IMR-90 (cell line): ENCODE measurements around the gene TMEM135. TPM values are rescaled to one million over a fixed set of nuclear protein-coding genes. Genes with fewer than 3 reads are reported as not detected.

Experiments used
- ATAC-seq: fragments of 200-7000 bp; cut with Tn5 transposase; 2 replicates; pipeline ENCODE4 v1.9.1; 2020; ENCODE audit warnings: low read depth, mild to moderate bottlenecking, moderate library complexity
- BruUV-seq: library from RNA; stranded (reverse); fragments of 400-500 nt; replicated peaks from 2 replicates; lab custom pipeline; 2021; lab: Mats Ljungman, UMichigan
- CTCF ChIA-PET: fragments of 300-600 bp; formaldehyde crosslinking; extraction: SDS; loops from one replicate; lab custom pipeline; 2021; ENCODE audit warnings: antibody characterized with exemption; lab: Yijun Ruan, JAX
- POLR2A ChIA-PET: fragments of 300-600 bp; sonication (Branson Sonifier 250); formaldehyde crosslinking; loops from one replicate; lab custom pipeline; 2022; ENCODE audit warnings: antibody characterized with exemption; ENCODE audit not compliant: unreplicated experiment; lab: Charles Lee
- DNase-seq: peaks from one replicate; pipeline ENCODE4 v3.0.0; 2013
- H2AFZ ChIP-seq: replicated peaks from 2 replicates; pipeline ENCODE3; 2013; ENCODE audit warnings: low read length, mild to moderate bottlenecking; ENCODE audit not compliant: poor library complexity
- H2AK5ac ChIP-seq: 2 replicates; pipeline ENCODE4 v1.6.1; 2013; ENCODE audit warnings: low read depth, low read length, inconsistent platforms
- H2AK9ac ChIP-seq: replicated peaks from 2 replicates; pipeline ENCODE3; 2013; ENCODE audit warnings: mild to moderate bottlenecking, low read depth, low read length, moderate library complexity; ENCODE audit not compliant: poor library complexity
- H2BK120ac ChIP-seq: 2 replicates; pipeline ENCODE4 v1.6.1; 2013; ENCODE audit warnings: low read depth, low read length, inconsistent platforms
- H2BK15ac ChIP-seq: 3 replicates; pipeline ENCODE4 v1.6.1; 2013; ENCODE audit warnings: low read depth, low read length, inconsistent platforms
- H2BK20ac ChIP-seq: 2 replicates; pipeline ENCODE4 v1.6.1; 2013; ENCODE audit warnings: low read depth, mild to moderate bottlenecking, inconsistent platforms, low read length, moderate library complexity
- H2BK5ac ChIP-seq: 2 replicates; pipeline ENCODE4 v1.6.1; 2013; ENCODE audit warnings: mild to moderate bottlenecking, low read depth, low read length, inconsistent platforms; ENCODE audit not compliant: poor library complexity, severe bottlenecking
- H3K14ac ChIP-seq: replicated peaks from 2 replicates; pipeline ENCODE4 v1.6.1; 2013; ENCODE audit warnings: low read depth, low read length, inconsistent platforms
- H3K18ac ChIP-seq: 2 replicates; pipeline ENCODE4 v1.6.1; 2013; ENCODE audit warnings: low read depth, low read length, control low read depth
- H3K23ac ChIP-seq: 2 replicates; pipeline ENCODE4 v1.6.1; 2013; ENCODE audit warnings: low read depth, low read length, inconsistent platforms
- H3K27ac ChIP-seq: 2 replicates; pipeline ENCODE4 v1.5.1; 2013; ENCODE audit warnings: mild to moderate bottlenecking, control low read depth, low read length; ENCODE audit not compliant: insufficient read depth
- H3K27me3 ChIP-seq: 2 replicates; pipeline ENCODE4 v1.6.1; 2013; ENCODE audit warnings: low read length; ENCODE audit not compliant: control insufficient read depth, insufficient read depth
- H3K36me3 ChIP-seq: 2 replicates; pipeline ENCODE4 v1.6.1; 2013; ENCODE audit warnings: low read length, mixed read lengths; ENCODE audit not compliant: control insufficient read depth, insufficient read depth
- H3K4ac ChIP-seq: 2 replicates; pipeline ENCODE4 v1.6.1; 2013; ENCODE audit warnings: low read depth, low read length, inconsistent platforms
- H3K4me1 ChIP-seq: 2 replicates; pipeline ENCODE4 v1.6.1; 2013; ENCODE audit warnings: low read length, mixed read lengths; ENCODE audit not compliant: control insufficient read depth, insufficient read depth
- H3K4me2 ChIP-seq: 2 replicates; pipeline ENCODE4 v1.6.1; 2013; ENCODE audit warnings: low read depth, mild to moderate bottlenecking, control low read depth, low read length, moderate library complexity
- H3K4me3 ChIP-seq: 2 replicates; pipeline ENCODE4 v1.5.1; 2013; ENCODE audit warnings: low read depth, mild to moderate bottlenecking, control low read depth, low read length, moderate library complexity; ENCODE audit not compliant: insufficient read depth
- H3K56ac ChIP-seq: 2 replicates; pipeline ENCODE4 v1.6.1; 2013; ENCODE audit warnings: low read length, inconsistent platforms; ENCODE audit not compliant: insufficient read depth; ENCODE audit errors: extremely low read depth
- H3K79me1 ChIP-seq, 2 experiments: 2 replicates each; pipeline ENCODE4 v1.6.1; 2013; ENCODE audit warnings: low read length in 2 of 2, inconsistent platforms in 1 of 2, low read depth in 1 of 2
- H3K9ac ChIP-seq: 2 replicates; pipeline ENCODE4 v1.6.1; 2013; ENCODE audit warnings: low read depth, low read length, control low read depth
- H3K9me1 ChIP-seq: 2 replicates; pipeline ENCODE4 v1.6.1; 2013; ENCODE audit warnings: low read length, inconsistent platforms; ENCODE audit not compliant: insufficient read depth
- H3K9me3 ChIP-seq: 2 replicates; pipeline ENCODE4 v1.6.1; 2013; ENCODE audit warnings: low read length; ENCODE audit not compliant: control insufficient read depth, insufficient read depth
- H4K20me1 ChIP-seq: 2 replicates; pipeline ENCODE4 v1.6.1; 2013; ENCODE audit warnings: low read length, inconsistent platforms; ENCODE audit not compliant: insufficient read depth
- H4K5ac ChIP-seq: 2 replicates; pipeline ENCODE4 v1.6.1; 2013; ENCODE audit warnings: mild to moderate bottlenecking, low read depth, low read length, control low read depth
- H4K8ac ChIP-seq, 2 experiments: 2 replicates each; pipeline ENCODE4 v1.6.1; 2013; ENCODE audit warnings: low read depth in 2 of 2, low read length in 2 of 2, control low read depth in 1 of 2, inconsistent platforms in 1 of 2
- H4K91ac ChIP-seq: 2 replicates; pipeline ENCODE4 v1.6.1; 2013; ENCODE audit warnings: low read depth, low read length, inconsistent platforms; ENCODE audit not compliant: insufficient read depth
- MXI1 ChIP-seq: IDR thresholded peaks from 2 replicates; pipeline ENCODE4 v1.6.1; 2012; ENCODE audit warnings: low read depth, mild to moderate bottlenecking, low read length, moderate library complexity, borderline replicate concordance
- USF2 ChIP-seq: fragments of 150-350 bp; IDR thresholded peaks from 2 replicates; pipeline ENCODE4 v1.6.1; 2017; ENCODE audit warnings: mild to moderate bottlenecking, antibody characterized with exemption, low read length, low read depth
- WGBS, 2 experiments: methylation state at CpG; one replicate each; pipeline versions ENCODE4 v1.1.5 to v1.1.7; 2013; ENCODE audit warnings: missing lambda C conversion rate in 2 of 2; ENCODE audit not compliant: insufficient read length in 1 of 2; ENCODE audit errors: extremely low coverage in 2 of 2; 5-methylcytosine and 5-hydroxymethylcytosine counted together
- dilution Hi-C: fragments of 300-500 bp; cut with HindIII; formaldehyde crosslinking; loops from one replicate; pipeline ENCODE4 v1.14.3; 2018; ENCODE audit warnings: low sequenced_read_pairs; ENCODE audit not compliant: unreplicated experiment
- in situ Hi-C: fragments of 300-500 bp; cut with MboI; formaldehyde crosslinking; loops from 3 replicates; pipeline ENCODE4 v1.14.3; 2019; ENCODE audit warnings: low sequenced_read_pairs, inconsistent platforms, mixed read lengths
- intact Hi-C: fragments of 100-400 bp; cut with micrococcal nuclease; formaldehyde crosslinking; loops from 2 replicates; pipeline ENCODE4 v1.10.0; 2022
- polyA plus RNA-seq, 3 experiments: library from polyadenylated mRNA; depleted of rRNA; stranded (reverse); fragments of >200 nt; gene quantifications; 2 replicates each; pipeline ENCODE4 v1.2.3, GENCODE V29; 2012; ENCODE audit warnings: low replicate concordance in 1 of 3
- total RNA-seq: library from RNA; depleted of rRNA; stranded (reverse); fragments of >200 nt; gene quantifications from 2 replicates; pipeline ENCODE4 v1.2.3, GENCODE V29; 2012

TMEM135 gene
- total and polyA plus RNA-seq, 2 of the 4 experiments (the other 2 are of a cell fraction), result 3.9 to 5.9 TPM

DNA sequence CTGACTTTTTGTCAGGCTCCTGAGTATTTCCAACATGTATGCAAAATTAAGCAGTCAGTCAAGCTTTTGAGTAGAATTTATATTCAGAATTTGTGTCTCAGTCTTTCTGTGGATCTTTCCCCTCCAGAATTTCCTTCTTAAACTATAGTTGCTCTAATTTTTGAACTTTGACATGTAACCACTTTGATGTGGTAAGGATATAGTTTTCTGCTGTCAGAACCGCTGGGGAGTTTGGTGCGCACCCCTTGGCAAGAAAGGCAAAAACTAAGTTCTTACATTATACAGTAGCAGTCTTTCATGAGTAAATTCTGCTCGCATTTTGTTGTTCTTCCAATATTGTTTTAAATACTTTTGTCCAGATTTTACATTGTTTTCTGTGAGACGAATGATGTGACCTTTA lies 105.9 kb downstream of the TMEM135 start:
- Histone ChIP-seq H3K9me1 (no peaks in the 10 kb centered on the region; the same call in 1 of the 2 replicates), H3K4me3 (no peak overlapping the region), H2BK20ac (no peak overlapping the region), H3K79me1 (peaks cover 2 to 7% of the 10 kb centered on the region in 2 experiments; a peak in 2 of 4 replicates), H3K27me3 (no peaks in the 10 kb centered on the region), H3K18ac (no peak overlapping the region), H2AFZ (no peak overlapping the region), H3K9ac (no peak overlapping the region), H3K14ac (no peak overlapping the region), H2AK9ac (no peak overlapping the region), H2BK5ac (no peak overlapping the region), H3K9me3 (no peaks in the 10 kb centered on the region), H2BK120ac (no peak overlapping the region), H3K4me2 (no peak overlapping the region), H3K36me3 (no peaks in the 10 kb centered on the region), H3K27ac (no peak overlapping the region), H4K5ac (no peak overlapping the region), H4K91ac (no peak overlapping the region), H4K20me1 (no peaks in the 10 kb centered on the region), H3K4ac (no peak overlapping the region), H3K23ac (no peak overlapping the region), H2AK5ac (no peak overlapping the region), H3K56ac (no peak overlapping the region), H3K4me1 (no peaks in the 10 kb centered on the region), H2BK15ac (no peak overlapping the region), H4K8ac (no peak overlapping the region)
- no peak for TF ChIP-seq USF2
- no peak for TF ChIP-seq MXI1
- WGBS, 2 experiments, result no CpG with 5 or more reads among the region's 4 CpGs
- ATAC-seq (no peak), DNase-seq (no peak)
- dilution Hi-C loops (no loop called here), intact Hi-C loops (no loop called here), in situ Hi-C loops (no loop called here)
- CTCF ChIA-PET, result no interaction called here
- POLR2A ChIA-PET, result interaction anchor here (0.6 kb wide), 1 partner anchor 26 kb away, joined by 5 read pairs; no protein-coding TSS in a partner anchor
- BruUV-seq, result no TSS peak
